GM23338 (cell line): ENCODE measurements around the gene DAAM2. TPM values are rescaled to one million over a fixed set of nuclear protein-coding genes. Genes with fewer than 3 reads are reported as not detected.

Experiments used
- ATAC-seq: fragments of 200-7000 bp; cut with Tn5 transposase; 3 replicates; pipeline ENCODE4 v1.9.1; 2020
- DNase-seq: peaks from one replicate; pipeline ENCODE4 v3.0.0-alpha.2; 2015; ENCODE audit warnings: low spot score
- H2AFZ ChIP-seq: fragments of 200-600 bp; sonication (generic); 2 replicates; pipeline ENCODE4 v1.8.0; 2016; ENCODE audit warnings: antibody characterized with exemption, mild to moderate bottlenecking, moderate library complexity
- H3F3A ChIP-seq: fragments of 200-600 bp; sonication (generic); replicated peaks from 2 replicates; pipeline ENCODE4 v1.8.0; 2017; ENCODE audit warnings: antibody characterized with exemption, mixed run types, low read depth
- H3K27ac ChIP-seq: fragments of 200-600 bp; sonication (generic); 2 replicates; pipeline ENCODE4 v1.6.1; 2016; ENCODE audit warnings: low read depth
- H3K27me3 ChIP-seq: fragments of 200-600 bp; sonication (generic); 2 replicates; pipeline ENCODE4 v1.8.0; 2016; ENCODE audit warnings: mild to moderate bottlenecking, mixed run types, moderate library complexity; ENCODE audit not compliant: insufficient read depth
- H3K36me3 ChIP-seq: fragments of 200-600 bp; sonication (generic); 2 replicates; pipeline ENCODE4 v1.8.0; 2016; ENCODE audit warnings: mild to moderate bottlenecking; ENCODE audit not compliant: insufficient read depth
- H3K4me1 ChIP-seq: fragments of 200-600 bp; sonication (generic); 2 replicates; pipeline ENCODE4 v1.8.0; 2016; ENCODE audit warnings: mild to moderate bottlenecking, moderate library complexity; ENCODE audit not compliant: insufficient read depth
- H3K4me2 ChIP-seq: fragments of 200-600 bp; sonication (generic); 2 replicates; pipeline ENCODE4 v1.7.1; 2017; ENCODE audit warnings: mixed run types
- H3K4me3 ChIP-seq: fragments of 200-600 bp; sonication (generic); 2 replicates; pipeline ENCODE4 v1.6.1; 2016; ENCODE audit warnings: mixed run types
- H3K79me2 ChIP-seq: fragments of 200-600 bp; sonication (generic); replicated peaks from 2 replicates; pipeline ENCODE4 v1.8.0; 2017; ENCODE audit warnings: mild to moderate bottlenecking; ENCODE audit not compliant: insufficient read depth
- H3K9me2 ChIP-seq: fragments of 200-600 bp; sonication (generic); 2 replicates; pipeline ENCODE4 v1.8.0; 2017; ENCODE audit not compliant: insufficient read depth
- H4K20me1 ChIP-seq: fragments of 200-600 bp; sonication (generic); replicated peaks from 2 replicates; pipeline ENCODE4 v1.8.0; 2017; ENCODE audit warnings: mild to moderate bottlenecking; ENCODE audit not compliant: insufficient read depth
- H3K27ac Mint-ChIP-seq: 2 replicates; pipeline ENCODE4 v1.8.0; 2020; ENCODE audit warnings: inconsistent platforms, mild to moderate bottlenecking, moderate library complexity, mixed read lengths
- H3K27me3 Mint-ChIP-seq: 3 replicates; pipeline ENCODE4 v1.8.0; 2022; ENCODE audit warnings: low read depth, mild to moderate bottlenecking, moderate library complexity, mixed read lengths, inconsistent platforms; ENCODE audit not compliant: insufficient read depth, poor library complexity
- H3K36me3 Mint-ChIP-seq: 3 replicates; pipeline ENCODE4 v1.8.0; 2021; ENCODE audit warnings: low read depth, mild to moderate bottlenecking, inconsistent platforms, moderate library complexity, mixed read lengths
- H3K4me1 Mint-ChIP-seq: 3 replicates; pipeline ENCODE4 v1.8.0; 2020; ENCODE audit warnings: mild to moderate bottlenecking, inconsistent platforms, mixed read lengths
- H3K4me3 Mint-ChIP-seq: 3 replicates; pipeline ENCODE4 v1.8.0; 2021; ENCODE audit warnings: moderate library complexity, mild to moderate bottlenecking, inconsistent platforms, mixed read lengths
- H3K9me3 Mint-ChIP-seq: 3 replicates; pipeline ENCODE4 v1.8.0; 2020; ENCODE audit warnings: moderate library complexity, mild to moderate bottlenecking, inconsistent platforms, mixed read lengths
- CREB1 ChIP-seq: fragments of 250-450 bp; sonication (Bioruptor Pico); IDR thresholded peaks from 2 replicates; pipeline ENCODE4 v1.5.0; 2020; ENCODE audit warnings: low read depth, mild to moderate bottlenecking, moderate library complexity
- EZH2 ChIP-seq: fragments of 200-600 bp; sonication (generic); IDR thresholded peaks from one replicate; pipeline ENCODE4 v1.8.0; 2017; ENCODE audit warnings: antibody characterized with exemption, mild to moderate bottlenecking, low read depth; ENCODE audit not compliant: unreplicated experiment
- EZH2phosphoT487 ChIP-seq: fragments of 200-600 bp; sonication (generic); IDR thresholded peaks from one replicate; pipeline ENCODE4 v1.8.1; 2018; ENCODE audit warnings: antibody characterized with exemption; ENCODE audit not compliant: unreplicated experiment
- JUNB ChIP-seq: IDR thresholded peaks from one replicate; pipeline ENCODE4 v1.6.1; 2016; ENCODE audit warnings: antibody characterized with exemption; ENCODE audit not compliant: unreplicated experiment
- NANOG ChIP-seq: IDR thresholded peaks from 2 replicates; pipeline ENCODE4 v1.6.1; 2016; ENCODE audit warnings: antibody characterized with exemption, borderline replicate concordance
- POLR2AphosphoS5 ChIP-seq: IDR thresholded peaks from 2 replicates; pipeline ENCODE4 v1.6.1; 2016; ENCODE audit warnings: antibody characterized with exemption, low read depth
- STAT1 ChIP-seq: IDR thresholded peaks from one replicate; pipeline ENCODE4 v1.6.1; 2016; ENCODE audit warnings: antibody characterized with exemption; ENCODE audit not compliant: unreplicated experiment
- ZNF114 ChIP-seq: fragments of 250-450 bp; sonication (Bioruptor Pico); IDR thresholded peaks from 2 replicates; pipeline ENCODE4 v1.5.0; 2020; ENCODE audit warnings: mild to moderate bottlenecking, moderate library complexity
- ZNF331 ChIP-seq: fragments of 250-450 bp; sonication (Bioruptor Pico); IDR thresholded peaks from 2 replicates; pipeline ENCODE4 v1.5.0; 2020; ENCODE audit warnings: low read depth, mild to moderate bottlenecking, moderate library complexity
- polyA plus RNA-seq: library from polyadenylated mRNA; unstranded; fragments of >200 nt; fragmentation: Nextera tagmentation; extraction: Ambion mirVana; gene quantifications from 2 replicates; pipeline ENCODE4 v1.2.1, GENCODE V29; 2016
- total RNA-seq: library from RNA; depleted of rRNA; stranded (reverse); fragments of >200 nt; shearing (Covaris generic); gene quantifications from 2 replicates; pipeline ENCODE4 v1.2.3, GENCODE V29; 2014
- TF ChIP-seq, protein P1 (sequence below): fragments of 250-450 bp; sonication (Bioruptor Pico); IDR thresholded peaks from 2 replicates; pipeline ENCODE4 v1.5.0; 2020; ENCODE audit warnings: mild to moderate bottlenecking, moderate library complexity
- TF ChIP-seq, protein P2 (sequence below): IDR thresholded peaks from one replicate; pipeline ENCODE4 v1.6.1; 2018; ENCODE audit warnings: antibody characterized with exemption; ENCODE audit not compliant: unreplicated experiment
- TF ChIP-seq, protein P3 (sequence below): IDR thresholded peaks from 2 replicates; pipeline ENCODE4 v1.6.1; 2016; ENCODE audit warnings: antibody characterized with exemption

DAAM2 gene
- total and polyA plus RNA-seq, 2 experiments from 2014 or later, result 1.4 to 4.9 TPM

DNA sequence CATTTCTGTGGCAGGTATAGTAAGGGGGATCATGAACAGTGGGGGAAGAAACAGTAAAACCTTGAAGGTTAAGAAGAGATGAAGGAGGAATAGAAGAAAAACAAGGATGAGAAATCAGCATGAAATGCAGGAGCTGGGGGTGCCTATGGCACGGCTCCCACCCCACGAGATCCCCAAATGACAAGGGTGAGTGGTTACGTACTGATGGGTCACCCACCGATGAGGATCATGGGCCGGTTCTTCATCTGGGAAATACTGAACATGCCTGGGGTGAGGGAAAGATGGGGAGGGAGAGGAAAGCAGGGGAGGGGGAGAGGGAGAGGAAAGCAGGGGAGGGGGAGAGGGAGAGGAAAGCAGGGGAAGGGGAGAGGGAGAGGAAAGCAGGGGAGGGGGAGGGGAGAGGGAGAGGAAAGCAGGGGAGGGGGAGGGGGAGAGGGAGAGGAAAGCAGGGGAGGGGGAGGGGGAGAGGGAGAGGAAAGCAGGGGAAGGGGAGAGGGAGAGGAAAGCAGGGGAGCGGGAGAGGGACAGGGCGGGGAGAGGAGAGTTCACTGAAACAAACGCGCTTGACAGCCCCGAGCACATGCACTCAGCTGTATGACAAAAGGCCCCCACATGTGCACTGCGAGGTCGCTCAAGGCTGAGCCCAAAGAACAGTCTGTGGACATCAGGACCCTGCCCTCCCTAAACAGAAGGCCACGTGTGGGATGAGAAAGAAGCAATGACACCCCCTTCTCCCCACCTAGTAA is 116.8 kb downstream of the DAAM2 start:
- Mint-ChIP-seq H3K4me3 (no peak overlapping the region), H3K9me3 (no peaks in the 10 kb centered on the region), H3K27me3 (peaks cover 2% of the 10 kb centered on the region), H3K36me3 (peaks cover 26% of the 10 kb centered on the region), H3K27ac (no peak overlapping the region), H3K4me1 (0 out of 3 replicates have a peak, but pooled peaks cover 3% of the 10 kb centered on the region)
- no peaks in the 10 kb centered on the region for H3K36me3 ChIP-seq
- H3F3A ChIP-seq, result no peaks in the 10 kb centered on the region
- no peak for DNase-seq
- no peak overlapping the region for H2AFZ ChIP-seq
- TF ChIP-seq EZH2, result no peak
- TF ChIP-seq NANOG, result no peak
- TF ChIP-seq, protein P1, sequence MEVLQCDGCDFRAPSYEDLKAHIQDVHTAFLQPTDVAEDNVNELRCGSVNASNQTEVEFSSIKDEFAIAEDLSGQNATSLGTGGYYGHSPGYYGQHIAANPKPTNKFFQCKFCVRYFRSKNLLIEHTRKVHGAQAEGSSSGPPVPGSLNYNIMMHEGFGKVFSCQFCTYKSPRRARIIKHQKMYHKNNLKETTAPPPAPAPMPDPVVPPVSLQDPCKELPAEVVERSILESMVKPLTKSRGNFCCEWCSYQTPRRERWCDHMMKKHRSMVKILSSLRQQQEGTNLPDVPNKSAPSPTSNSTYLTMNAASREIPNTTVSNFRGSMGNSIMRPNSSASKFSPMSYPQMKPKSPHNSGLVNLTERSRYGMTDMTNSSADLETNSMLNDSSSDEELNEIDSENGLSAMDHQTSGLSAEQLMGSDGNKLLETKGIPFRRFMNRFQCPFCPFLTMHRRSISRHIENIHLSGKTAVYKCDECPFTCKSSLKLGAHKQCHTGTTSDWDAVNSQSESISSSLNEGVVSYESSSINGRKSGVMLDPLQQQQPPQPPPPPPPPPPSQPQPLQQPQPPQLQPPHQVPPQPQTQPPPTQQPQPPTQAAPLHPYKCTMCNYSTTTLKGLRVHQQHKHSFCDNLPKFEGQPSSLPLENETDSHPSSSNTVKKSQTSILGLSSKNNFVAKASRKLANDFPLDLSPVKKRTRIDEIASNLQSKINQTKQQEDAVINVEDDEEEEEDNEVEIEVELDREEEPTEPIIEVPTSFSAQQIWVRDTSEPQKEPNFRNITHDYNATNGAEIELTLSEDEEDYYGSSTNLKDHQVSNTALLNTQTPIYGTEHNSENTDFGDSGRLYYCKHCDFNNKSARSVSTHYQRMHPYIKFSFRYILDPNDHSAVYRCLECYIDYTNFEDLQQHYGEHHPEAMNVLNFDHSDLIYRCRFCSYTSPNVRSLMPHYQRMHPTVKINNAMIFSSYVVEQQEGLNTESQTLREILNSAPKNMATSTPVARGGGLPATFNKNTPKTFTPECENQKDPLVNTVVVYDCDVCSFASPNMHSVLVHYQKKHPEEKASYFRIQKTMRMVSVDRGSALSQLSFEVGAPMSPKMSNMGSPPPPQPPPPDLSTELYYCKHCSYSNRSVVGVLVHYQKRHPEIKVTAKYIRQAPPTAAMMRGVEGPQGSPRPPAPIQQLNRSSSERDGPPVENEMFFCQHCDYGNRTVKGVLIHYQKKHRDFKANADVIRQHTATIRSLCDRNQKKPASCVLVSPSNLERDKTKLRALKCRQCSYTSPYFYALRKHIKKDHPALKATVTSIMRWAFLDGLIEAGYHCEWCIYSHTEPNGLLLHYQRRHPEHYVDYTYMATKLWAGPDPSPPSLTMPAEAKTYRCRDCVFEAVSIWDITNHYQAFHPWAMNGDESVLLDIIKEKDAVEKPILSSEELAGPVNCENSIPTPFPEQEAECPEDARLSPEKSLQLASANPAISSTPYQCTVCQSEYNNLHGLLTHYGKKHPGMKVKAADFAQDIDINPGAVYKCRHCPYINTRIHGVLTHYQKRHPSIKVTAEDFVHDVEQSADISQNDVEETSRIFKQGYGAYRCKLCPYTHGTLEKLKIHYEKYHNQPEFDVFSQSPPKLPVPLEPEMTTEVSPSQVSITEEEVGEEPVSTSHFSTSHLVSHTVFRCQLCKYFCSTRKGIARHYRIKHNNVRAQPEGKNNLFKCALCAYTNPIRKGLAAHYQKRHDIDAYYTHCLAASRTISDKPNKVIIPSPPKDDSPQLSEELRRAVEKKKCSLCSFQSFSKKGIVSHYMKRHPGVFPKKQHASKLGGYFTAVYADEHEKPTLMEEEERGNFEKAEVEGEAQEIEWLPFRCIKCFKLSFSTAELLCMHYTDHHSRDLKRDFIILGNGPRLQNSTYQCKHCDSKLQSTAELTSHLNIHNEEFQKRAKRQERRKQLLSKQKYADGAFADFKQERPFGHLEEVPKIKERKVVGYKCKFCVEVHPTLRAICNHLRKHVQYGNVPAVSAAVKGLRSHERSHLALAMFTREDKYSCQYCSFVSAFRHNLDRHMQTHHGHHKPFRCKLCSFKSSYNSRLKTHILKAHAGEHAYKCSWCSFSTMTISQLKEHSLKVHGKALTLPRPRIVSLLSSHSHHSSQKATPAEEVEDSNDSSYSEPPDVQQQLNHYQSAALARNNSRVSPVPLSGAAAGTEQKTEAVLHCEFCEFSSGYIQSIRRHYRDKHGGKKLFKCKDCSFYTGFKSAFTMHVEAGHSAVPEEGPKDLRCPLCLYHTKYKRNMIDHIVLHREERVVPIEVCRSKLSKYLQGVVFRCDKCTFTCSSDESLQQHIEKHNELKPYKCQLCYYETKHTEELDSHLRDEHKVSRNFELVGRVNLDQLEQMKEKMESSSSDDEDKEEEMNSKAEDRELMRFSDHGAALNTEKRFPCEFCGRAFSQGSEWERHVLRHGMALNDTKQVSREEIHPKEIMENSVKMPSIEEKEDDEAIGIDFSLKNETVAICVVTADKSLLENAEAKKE, result no peak
- TF ChIP-seq ZNF331 (CRISPR knock-in tag), result no peak
- TF ChIP-seq JUNB, result no peak
- TF ChIP-seq POLR2AphosphoS5, result no peak
- TF ChIP-seq, protein P2, sequence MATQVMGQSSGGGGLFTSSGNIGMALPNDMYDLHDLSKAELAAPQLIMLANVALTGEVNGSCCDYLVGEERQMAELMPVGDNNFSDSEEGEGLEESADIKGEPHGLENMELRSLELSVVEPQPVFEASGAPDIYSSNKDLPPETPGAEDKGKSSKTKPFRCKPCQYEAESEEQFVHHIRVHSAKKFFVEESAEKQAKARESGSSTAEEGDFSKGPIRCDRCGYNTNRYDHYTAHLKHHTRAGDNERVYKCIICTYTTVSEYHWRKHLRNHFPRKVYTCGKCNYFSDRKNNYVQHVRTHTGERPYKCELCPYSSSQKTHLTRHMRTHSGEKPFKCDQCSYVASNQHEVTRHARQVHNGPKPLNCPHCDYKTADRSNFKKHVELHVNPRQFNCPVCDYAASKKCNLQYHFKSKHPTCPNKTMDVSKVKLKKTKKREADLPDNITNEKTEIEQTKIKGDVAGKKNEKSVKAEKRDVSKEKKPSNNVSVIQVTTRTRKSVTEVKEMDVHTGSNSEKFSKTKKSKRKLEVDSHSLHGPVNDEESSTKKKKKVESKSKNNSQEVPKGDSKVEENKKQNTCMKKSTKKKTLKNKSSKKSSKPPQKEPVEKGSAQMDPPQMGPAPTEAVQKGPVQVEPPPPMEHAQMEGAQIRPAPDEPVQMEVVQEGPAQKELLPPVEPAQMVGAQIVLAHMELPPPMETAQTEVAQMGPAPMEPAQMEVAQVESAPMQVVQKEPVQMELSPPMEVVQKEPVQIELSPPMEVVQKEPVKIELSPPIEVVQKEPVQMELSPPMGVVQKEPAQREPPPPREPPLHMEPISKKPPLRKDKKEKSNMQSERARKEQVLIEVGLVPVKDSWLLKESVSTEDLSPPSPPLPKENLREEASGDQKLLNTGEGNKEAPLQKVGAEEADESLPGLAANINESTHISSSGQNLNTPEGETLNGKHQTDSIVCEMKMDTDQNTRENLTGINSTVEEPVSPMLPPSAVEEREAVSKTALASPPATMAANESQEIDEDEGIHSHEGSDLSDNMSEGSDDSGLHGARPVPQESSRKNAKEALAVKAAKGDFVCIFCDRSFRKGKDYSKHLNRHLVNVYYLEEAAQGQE, result no peak
- no peak for TF ChIP-seq CREB1 (CRISPR knock-in tag)
- no peak for TF ChIP-seq ZNF114 (CRISPR knock-in tag)
- no peak for TF ChIP-seq STAT1
- no peak for TF ChIP-seq EZH2phosphoT487
- TF ChIP-seq, protein P3, sequence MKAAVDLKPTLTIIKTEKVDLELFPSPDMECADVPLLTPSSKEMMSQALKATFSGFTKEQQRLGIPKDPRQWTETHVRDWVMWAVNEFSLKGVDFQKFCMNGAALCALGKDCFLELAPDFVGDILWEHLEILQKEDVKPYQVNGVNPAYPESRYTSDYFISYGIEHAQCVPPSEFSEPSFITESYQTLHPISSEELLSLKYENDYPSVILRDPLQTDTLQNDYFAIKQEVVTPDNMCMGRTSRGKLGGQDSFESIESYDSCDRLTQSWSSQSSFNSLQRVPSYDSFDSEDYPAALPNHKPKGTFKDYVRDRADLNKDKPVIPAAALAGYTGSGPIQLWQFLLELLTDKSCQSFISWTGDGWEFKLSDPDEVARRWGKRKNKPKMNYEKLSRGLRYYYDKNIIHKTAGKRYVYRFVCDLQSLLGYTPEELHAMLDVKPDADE, result no peak
- no peaks in the 10 kb centered on the region for H4K20me1 ChIP-seq
- H3K79me2 ChIP-seq, result no peaks in the 10 kb centered on the region
- H3K9me2 ChIP-seq, result no peaks in the 10 kb centered on the region
- H3K27ac ChIP-seq, result no peak overlapping the region
- H3K27me3 ChIP-seq, result no peaks in the 10 kb centered on the region
- H3K4me3 ChIP-seq, result no peak overlapping the region
- no peak overlapping the region for H3K4me2 ChIP-seq
- ATAC-seq, result no peak
- H3K4me1 ChIP-seq, result no peaks in the 10 kb centered on the region
